Parathyroid adenoma (tissue), 2 donors: Measurements from ENCODE around the gene ISLR.

Experiments used
- H2AFZ ChIP-seq: fragments of 300-600 bp; sonication (generic); one replicate; pipeline ENCODE4 v1.7.0; 2017; ENCODE audit warnings: antibody characterized with exemption, mild to moderate bottlenecking
- H3K27ac ChIP-seq: fragments of 300-600 bp; sonication (generic); one replicate; pipeline ENCODE4 v1.7.0; 2017
- H3K27me3 ChIP-seq: fragments of 300-600 bp; sonication (generic); one replicate; pipeline ENCODE4 v1.7.0; 2017; ENCODE audit warnings: low read length; ENCODE audit not compliant: control insufficient read depth, insufficient read depth
- H3K36me3 ChIP-seq: fragments of 300-600 bp; sonication (generic); one replicate; pipeline ENCODE4 v1.7.0; 2017; ENCODE audit warnings: low read length; ENCODE audit not compliant: control insufficient read depth, insufficient read depth
- H3K4me1 ChIP-seq: fragments of 300-600 bp; sonication (generic); one replicate; pipeline ENCODE4 v1.7.0; 2017; ENCODE audit warnings: control low read depth
- H3K4me2 ChIP-seq: fragments of 300-600 bp; sonication (generic); one replicate; pipeline ENCODE4 v1.7.0; 2017; ENCODE audit warnings: low read length
- H3K4me3 ChIP-seq: fragments of 300-600 bp; sonication (generic); one replicate; pipeline ENCODE4 v1.7.0; 2017; ENCODE audit warnings: low read depth, low read length
- H3K79me2 ChIP-seq: fragments of 300-600 bp; sonication (generic); one replicate; pipeline ENCODE4 v1.7.0; 2017; ENCODE audit warnings: control low read depth
- H3K9ac ChIP-seq: fragments of 300-600 bp; sonication (generic); one replicate; pipeline ENCODE4 v1.7.0; 2017; ENCODE audit warnings: mild to moderate bottlenecking
- H3K9me3 ChIP-seq: fragments of 300-600 bp; sonication (generic); one replicate; pipeline ENCODE4 v1.7.0; 2017; ENCODE audit warnings: low read length; ENCODE audit not compliant: control insufficient read depth
- CTCF ChIP-seq: fragments of 300-600 bp; sonication (generic); IDR thresholded peaks from one replicate; pipeline ENCODE4 v1.7.0; 2017; ENCODE audit warnings: antibody characterized with exemption, mild to moderate bottlenecking
- donor health status: primary hyperparathyroidism.

Gene ISLR

GRCh38 chr15:74209560-74209958 is 36.0 kb downstream of the ISLR start:
- no peaks in the 10 kb centered on the region for H3K36me3 ChIP-seq
- H3K4me3 ChIP-seq = no peak overlapping the region
- H3K9ac ChIP-seq = no peak overlapping the region
- H3K27me3 ChIP-seq = no peaks in the 10 kb centered on the region
- no peak for TF ChIP-seq CTCF
- peaks cover 7% of the 10 kb centered on the region for H3K4me1 ChIP-seq
- no peaks in the 10 kb centered on the region for H3K79me2 ChIP-seq
- H3K27ac ChIP-seq = no peak overlapping the region
- H3K9me3 ChIP-seq = no peaks in the 10 kb centered on the region
- no peak overlapping the region for H3K4me2 ChIP-seq
- H2AFZ ChIP-seq = no peak overlapping the region

GRCh38 chr15:74209997-74210671 is 36.6 kb downstream of the ISLR start:
- TF ChIP-seq CTCF = no peak
- Histone ChIP-seq H3K4me3 (no peak overlapping the region), H3K36me3 (no peaks in the 10 kb centered on the region), H3K79me2 (no peaks in the 10 kb centered on the region), H3K4me1 (peaks cover 7% of the 10 kb centered on the region), H3K9me3 (no peaks in the 10 kb centered on the region), H3K9ac (no peak overlapping the region), H2AFZ (no peak overlapping the region), H3K27me3 (no peaks in the 10 kb centered on the region), H3K4me2 (no peak overlapping the region), H3K27ac (no peak overlapping the region)

- Histone ChIP-seq H3K4me1 (peaks cover 7% of the 10 kb centered on the region), H3K9ac (no peak overlapping the region), H2AFZ (no peak overlapping the region), H3K4me2 (no peak overlapping the region), H3K27me3 (no peaks in the 10 kb centered on the region), H3K9me3 (no peaks in the 10 kb centered on the region), H3K79me2 (no peaks in the 10 kb centered on the region), H3K27ac (no peak overlapping the region), H3K4me3 (no peak overlapping the region), H3K36me3 (no peaks in the 10 kb centered on the region)
- TF ChIP-seq CTCF = no peak
Observed at GRCh38 chr15:74210729-74211128, 37.2 kb downstream of the ISLR start.

- Histone ChIP-seq H3K4me2 (no peak overlapping the region), H3K9ac (no peak overlapping the region), H3K27ac (no peak overlapping the region), H2AFZ (no peak overlapping the region), H3K27me3 (no peaks in the 10 kb centered on the region), H3K36me3 (no peaks in the 10 kb centered on the region), H3K4me3 (no peak overlapping the region), H3K9me3 (no peaks in the 10 kb centered on the region), H3K79me2 (no peaks in the 10 kb centered on the region), H3K4me1 (peaks cover 4% of the 10 kb centered on the region)
- TF ChIP-seq CTCF = no peak
Observed at GRCh38 chr15:74211656-74212055, 38.1 kb downstream of the ISLR start.

- TF ChIP-seq CTCF = no peak
- H3K27ac ChIP-seq = no peak overlapping the region
- no peak overlapping the region for H3K4me2 ChIP-seq
- no peak overlapping the region for H2AFZ ChIP-seq
- H3K4me1 ChIP-seq = no peaks in the 10 kb centered on the region
- no peak overlapping the region for H3K9ac ChIP-seq
- no peaks in the 10 kb centered on the region for H3K9me3 ChIP-seq
- no peaks in the 10 kb centered on the region for H3K79me2 ChIP-seq
- no peak overlapping the region for H3K4me3 ChIP-seq
- H3K36me3 ChIP-seq = no peaks in the 10 kb centered on the region
- no peaks in the 10 kb centered on the region for H3K27me3 ChIP-seq
Observed at GRCh38 chr15:74212494-74212893, 39.0 kb downstream of the ISLR start.
